ENCODE measurements around the gene HPF1.

- TF ChIP-seq CTCF (IDR thresholded peaks at IDR 0.05) (no peak), ZFX (IDR thresholded peaks at IDR 0.05; ENCODE audit: borderline replicate concordance) (no peak)
Observed at GRCh38 chr4:169745291-169745690, 12.5 kb downstream of the HPF1 start.
